ENCODE measurements around the gene TRMT2A.

The TRMT2A gene

DNA sequence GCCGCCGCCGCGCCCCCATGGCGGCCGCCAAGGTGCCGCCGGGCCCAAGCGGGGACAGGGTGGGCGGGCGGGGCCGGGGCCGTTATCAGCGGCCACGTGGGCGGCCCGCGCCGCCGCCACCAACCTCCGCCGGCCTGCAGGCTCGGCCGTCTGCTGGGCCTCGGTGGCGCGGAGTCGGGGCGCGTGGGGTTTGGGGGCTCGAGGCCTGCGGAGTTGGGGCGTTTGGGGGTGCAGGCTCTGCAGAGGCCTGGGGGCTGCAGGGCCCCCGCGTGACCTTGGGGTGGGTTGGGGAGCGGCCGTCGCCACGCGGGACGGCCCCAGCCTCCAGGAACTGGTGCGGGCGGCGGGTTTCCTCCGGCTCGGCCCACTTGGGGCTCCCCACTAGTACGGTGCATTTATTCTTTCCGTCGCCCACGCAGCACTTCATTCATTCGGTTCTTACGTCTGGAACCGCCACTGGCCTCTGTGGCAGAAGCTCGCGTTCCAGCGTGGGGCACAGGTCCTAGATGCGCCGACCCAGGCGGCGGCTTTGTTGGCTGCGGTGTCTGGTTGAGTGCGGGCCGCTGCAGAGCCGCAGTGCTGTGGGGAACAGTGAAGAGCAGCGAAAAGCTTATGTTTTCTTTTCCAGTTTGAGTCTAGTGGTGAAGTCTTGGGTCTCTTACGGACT, 740 bp upstream of the TRMT2A start:
- peak; percentile 66 to 74 for DNase-seq

DNA sequence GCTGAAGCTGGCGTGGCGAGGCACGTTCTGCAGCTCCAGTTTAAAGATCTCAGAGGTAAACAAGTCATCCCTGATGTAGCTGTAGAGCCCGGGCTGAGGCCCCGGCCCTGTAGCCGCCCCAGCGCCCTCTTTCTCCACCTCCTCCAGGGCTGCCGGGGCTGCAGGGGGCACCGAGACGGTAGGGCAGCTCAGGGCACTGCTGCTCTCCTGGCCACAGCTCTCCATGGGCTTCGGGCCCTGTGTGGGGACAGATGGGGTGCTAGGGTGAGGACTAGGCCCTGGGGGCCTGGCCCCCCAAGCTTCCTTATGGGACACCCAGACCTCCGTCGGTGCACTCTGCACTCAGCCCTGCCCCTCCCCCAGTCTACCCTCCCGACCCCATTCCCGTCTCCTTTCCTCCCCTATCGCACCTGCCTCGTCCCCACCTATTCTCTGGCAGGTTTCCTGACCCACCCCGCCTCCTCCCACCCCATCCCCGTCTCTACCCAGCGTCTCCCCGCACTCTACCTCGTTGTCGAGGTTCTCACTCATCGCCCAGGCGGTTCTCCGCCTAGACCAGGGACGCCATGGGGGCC, 563 bp downstream of the TRMT2A start:
- DNase-seq = no peak

DNA sequence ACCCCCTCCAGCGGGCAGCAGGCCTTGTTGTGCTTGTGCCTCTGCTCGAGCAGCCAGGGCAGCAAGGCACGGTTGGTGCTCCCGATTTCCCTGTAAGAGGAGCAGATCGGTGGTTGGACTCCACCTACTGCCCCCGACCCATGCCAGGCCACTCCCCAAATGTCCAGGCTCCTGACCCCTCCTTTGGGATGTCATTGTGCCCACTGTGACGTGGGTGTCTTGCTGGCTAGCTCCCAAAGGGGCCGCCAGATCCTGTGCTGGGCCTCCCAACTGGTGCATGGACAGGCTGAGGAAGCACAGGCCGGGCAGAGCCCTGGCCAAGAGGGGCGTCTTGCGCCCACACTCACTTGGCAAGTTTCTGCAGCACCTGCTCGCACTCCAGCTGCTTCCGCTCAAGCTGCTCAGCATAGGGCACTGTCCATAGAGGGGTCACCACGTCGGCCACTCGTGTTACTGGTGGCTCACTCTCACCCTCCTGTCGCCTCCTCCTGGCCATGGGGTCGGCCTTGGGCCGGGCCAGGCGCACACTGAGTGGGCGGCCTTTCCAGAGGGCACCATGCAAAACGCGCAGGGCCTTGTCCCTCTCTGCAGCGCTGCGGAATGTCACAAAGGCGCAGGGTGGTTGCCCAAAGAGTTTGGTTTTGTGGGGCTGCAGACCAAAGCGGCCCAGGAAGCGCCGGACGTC, 1.2 kb downstream of the TRMT2A start, which contains the start of gene RANBP1:
Gene RANBP1 (plus strand): TSS at position 414 of the 685 bp plus-strand sequence. CDS start 81 bp downstream, at position 495.
- no peak for DNase-seq

DNA sequence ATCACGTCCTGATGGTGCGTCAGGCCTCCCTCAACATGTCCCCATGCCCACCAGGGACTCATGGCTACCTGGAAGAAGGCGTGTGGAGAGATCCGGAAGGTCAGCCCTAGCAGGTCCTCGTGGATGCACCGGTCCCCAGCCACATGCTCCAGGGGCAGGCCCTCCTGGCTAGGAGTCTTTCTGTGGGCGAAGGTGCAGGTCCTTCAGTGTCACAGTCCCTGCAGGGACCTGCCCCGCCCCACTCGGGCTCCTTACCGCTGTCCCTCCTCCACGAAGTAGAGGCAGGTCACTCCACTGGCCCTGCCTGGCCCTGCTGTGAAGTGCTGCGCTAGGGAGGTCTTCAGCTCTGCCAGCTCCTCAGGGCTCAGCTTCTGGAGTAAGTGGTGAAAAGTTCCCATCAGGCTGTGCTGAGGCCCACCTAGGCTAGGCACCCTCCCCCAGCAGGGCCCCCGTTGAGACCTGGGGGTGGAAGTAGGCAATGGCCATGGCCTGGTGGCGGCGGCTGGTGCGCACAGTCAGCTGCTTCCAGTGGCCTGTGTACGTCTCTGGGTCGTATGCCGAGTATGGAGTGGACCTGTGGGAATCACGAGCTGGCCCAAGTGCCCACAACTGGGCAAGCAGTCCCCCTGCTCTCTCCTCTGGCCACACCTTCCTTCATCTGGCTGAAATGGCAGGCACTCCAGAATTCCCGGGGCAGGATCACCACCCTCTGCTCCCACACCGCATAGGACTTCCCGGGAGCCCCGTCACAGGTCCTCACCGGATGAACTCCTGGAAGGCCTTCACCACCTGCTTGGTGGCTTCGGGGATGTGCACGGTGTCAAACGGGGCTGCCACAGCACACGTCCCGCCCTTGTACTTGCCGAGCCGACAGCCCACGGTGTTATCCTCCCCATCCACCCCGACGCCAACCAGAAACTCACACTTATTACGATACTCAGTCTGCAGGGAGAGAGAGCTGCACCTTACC, 2.2 kb downstream of the TRMT2A start:
- DNase-seq = no peak

DNA sequence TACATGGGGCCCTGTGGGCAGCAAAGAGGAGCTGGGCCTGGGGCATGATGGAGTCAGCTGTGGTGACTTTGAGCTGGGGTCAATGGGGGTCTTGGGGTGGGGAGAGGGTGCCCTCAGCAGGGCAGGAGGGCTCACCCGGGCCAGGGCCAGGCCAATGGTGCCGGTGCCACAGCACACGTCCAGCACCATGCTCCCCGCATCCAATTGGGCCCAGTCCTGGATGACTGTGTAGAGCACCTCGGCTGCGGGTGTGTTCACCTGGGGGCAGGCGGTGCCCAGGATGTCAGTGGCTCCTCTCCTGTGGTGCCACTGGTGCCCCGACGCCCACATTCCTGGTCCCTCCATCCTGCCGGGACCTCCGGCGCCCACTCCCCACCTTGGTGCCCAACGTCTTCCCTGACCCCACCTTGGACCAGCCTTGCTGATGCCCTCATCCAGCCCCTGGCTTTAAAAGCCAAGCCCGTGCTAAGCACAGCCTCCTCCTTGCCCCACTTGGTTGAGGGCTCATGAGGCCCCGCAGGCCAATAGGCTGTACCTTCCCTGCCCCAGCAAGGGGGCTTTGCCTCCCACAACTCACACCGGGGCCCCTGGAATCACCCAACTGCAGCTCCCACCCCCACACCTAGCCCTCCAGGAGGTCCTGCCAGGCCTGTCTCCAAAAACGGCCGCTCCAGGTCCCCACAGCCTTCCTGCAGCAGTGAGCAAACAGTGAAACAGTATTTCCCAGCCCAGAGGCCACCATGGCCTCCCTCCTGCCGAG, 3.3 kb downstream of the TRMT2A start:
- DNase-seq = no peak

DNA sequence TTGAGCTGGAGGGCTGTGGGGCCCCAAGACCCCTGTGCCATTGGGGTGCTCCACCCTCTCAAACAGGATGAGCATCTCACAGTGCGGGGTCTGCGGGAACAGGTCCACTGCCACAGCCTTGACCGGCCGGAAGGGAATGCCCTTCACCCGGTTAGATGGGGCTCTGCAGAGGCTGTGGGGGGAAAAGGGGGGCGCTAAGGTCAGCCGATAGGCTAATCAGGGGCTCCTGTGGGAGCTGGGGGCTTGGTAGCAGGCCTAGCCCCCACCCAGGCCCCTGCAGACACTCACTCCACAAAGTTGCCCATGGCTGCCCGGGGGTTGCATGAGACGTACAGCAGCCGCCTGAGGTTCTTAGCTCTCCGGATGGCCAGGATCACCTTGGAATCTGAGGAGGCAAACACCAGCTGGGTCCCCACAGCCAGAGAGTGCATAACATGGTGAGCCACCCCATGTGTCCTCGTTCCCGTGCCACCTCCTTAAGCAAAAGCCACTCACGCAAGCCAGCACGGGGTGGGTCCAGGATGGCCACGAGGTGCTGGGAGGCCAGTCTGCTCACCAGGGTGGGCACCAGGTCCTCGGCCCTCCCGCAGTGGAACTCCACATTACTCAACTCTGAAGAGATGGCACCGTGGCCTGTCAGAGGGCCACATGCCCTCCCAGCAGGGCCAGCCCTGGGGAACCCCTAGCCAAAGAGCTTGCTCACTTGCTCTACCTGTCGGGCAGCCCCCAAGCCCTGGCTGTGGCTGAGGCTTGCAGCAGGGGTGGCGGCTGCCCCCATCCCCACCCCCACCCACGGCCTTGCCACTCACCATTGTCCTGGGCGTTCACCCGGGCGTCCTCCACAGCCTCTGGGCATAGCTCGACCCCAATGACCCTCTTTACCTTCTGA, 4.2 kb downstream of the TRMT2A start:
- DNase-seq = no peak

DNA sequence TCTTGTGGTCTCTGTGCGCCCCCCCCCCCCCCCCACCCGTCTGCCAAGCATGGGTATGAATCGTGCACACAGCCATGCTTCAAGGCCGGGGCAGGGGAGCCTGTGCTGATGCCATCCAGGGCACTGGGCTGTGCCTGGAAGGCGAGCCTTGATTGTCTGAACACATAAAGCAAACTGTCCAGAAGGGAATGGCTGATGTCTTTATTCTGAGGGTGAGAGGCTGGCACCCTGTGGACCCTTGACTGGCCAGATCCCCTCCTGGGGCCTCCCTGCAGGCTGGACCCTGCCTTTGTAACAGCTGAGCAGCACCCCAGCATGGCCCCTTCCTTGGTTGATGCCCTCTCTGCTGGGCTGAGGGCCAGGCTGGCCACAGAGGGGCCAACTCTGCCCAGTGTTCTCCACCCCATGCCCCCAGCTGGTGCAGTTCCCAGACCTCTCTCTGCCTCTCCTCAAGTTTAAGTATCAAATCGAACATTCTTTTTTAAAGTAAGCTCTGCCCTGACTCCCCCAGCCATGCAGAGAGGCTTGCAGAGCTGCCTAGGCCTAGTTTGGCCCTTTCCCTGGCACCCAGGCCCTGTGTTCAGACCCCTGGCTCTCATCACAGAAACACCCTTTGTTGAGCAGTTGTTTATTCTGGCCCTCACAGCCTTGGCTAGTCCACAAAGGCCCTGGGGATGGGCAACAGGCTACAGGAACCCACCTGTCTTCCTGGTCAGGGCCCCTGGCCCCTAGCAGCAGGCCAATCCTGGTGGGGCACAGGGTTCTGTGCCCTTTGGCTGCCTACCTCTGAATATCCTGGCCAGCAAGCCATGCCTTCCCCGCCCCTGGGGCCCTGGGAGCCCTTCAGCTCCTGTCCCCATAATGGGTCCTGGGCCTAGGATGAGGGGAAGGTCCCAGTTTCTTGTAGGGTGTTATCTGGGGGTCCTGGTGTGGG, 5.1 kb downstream of the TRMT2A start:
- no peak for DNase-seq

DNA sequence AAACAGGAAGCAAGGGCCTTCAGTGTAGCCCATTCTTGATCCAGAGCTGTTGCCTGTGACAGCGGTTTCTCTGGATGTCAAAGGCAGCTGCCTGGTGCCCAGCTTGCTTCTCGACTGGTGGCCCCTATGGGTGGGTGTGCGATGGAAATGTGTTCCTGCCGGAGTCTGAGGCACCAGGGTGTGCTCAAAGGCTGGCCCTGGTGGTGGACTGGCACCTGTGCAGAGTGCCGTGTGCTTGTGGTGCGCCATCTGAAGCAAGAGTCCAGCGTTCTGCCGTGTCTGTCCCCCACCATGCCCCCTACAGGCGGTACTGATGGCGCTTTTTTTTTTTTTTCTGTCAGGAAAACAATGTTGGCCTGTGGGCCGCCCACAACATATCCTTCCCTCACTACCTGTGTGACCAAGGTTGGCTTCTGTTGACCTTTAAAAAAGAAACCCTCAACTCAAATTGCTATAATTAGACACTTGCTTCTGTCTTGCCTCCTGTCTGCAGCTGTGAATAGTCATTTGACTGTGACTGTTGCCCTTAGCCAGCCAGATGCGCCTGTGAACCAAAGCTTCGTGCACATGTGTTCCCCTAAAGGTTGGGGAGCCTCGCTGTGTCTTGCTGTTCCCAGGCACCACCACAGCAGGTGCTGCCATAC, 5.9 kb downstream of the TRMT2A start:
- no peak for DNase-seq

DNA sequence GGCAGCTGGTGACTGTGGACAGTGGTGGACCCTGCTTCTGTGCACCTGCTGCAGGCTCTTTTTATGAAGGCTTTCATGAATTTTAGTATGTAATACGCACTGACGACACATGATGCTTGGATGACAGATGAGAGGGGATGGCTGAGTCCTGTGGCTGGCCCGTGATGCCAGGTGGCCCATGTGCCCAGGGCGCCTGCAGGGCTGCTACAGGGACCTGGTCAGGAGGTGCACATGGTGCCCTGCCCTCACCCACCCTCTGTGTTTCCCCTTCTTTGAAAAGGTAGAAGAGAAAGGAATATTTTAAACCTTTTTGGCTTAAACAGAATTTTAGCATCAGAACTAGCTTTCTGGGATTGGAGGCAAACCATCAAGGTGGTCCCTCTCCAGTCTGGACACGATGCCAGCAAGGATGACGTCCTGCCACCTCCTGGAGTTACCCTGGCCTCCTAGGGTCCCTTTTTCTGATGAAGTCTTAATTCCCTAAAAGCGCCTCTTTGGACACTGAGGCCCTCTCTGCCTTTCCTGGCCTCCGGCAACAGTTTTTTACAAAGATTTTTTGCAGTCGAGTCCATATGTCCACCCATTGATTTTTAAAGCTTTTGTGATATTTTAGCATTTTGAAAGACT, 6.6 kb downstream of the TRMT2A start:
- no peak for DNase-seq

DNA sequence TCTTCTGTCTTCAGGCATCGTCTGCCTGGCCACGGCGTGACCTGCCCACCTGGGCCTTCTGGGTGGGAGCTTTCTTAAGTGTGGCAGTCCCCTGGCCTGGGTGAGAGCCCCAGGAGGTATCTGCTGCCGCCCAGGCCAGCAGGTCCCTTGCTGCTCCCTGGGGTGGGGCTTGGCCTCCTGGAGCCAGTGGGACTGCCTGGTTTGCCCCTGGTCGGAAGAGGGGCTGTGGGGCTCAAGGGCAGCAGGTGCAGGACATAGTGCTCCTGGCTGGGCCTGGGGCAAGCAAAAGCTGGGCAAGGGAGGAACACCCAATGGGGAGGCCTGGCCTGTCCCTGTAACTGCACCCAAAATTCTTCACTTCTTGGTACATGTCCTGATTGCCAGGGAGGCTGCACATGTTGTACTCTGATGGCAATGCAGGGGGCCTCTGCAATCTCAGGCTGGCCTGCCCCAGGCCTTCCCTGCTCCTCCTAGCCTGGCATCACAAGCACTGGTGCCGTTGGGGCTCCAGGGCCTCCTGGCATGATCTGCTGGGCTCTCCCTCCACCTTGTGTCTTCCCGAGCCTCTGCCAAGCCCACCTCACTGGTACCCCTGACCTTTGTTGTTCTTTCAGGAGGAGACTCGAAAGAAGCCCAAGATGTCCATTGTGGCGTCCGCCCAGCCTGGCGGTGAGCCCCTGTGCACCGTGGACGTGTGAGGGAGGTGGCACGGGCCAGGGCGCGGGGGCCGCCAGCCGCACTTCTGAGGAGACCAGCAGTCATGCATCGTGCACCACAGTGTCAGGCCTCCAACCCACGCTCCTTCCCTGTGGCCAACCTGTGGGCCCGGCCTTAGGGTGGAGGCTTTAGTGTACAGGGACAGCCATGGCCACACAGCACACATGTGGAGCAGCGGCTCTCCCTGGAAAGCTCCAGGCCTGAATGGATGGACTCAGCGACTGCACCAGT, 7.3 kb downstream of the TRMT2A start:
- DNase-seq = no peak

DNA sequence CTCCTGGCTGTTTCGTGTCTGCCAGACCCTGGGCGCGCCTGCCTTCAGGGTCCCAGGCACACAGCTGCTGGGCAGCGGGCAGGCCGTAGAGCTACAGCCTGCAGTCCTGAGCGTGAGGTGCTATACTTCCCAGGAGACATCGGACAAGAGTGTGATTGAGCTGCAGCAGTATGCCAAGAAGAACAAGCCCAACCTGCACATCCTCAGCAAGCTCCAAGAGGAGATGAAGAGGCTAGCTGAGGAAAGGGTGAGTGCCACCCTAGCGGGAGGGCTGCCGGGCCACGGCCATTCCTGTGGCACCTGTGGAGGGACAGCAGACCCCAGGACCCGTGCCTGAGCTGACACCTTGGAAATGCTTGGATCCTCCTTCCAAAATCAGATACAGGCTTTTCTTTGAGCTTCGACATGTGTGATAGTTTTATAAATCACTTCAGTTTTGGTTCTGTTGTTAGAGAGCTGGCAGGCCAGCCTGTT, 8.2 kb downstream of the TRMT2A start:
- no peak for DNase-seq

DNA sequence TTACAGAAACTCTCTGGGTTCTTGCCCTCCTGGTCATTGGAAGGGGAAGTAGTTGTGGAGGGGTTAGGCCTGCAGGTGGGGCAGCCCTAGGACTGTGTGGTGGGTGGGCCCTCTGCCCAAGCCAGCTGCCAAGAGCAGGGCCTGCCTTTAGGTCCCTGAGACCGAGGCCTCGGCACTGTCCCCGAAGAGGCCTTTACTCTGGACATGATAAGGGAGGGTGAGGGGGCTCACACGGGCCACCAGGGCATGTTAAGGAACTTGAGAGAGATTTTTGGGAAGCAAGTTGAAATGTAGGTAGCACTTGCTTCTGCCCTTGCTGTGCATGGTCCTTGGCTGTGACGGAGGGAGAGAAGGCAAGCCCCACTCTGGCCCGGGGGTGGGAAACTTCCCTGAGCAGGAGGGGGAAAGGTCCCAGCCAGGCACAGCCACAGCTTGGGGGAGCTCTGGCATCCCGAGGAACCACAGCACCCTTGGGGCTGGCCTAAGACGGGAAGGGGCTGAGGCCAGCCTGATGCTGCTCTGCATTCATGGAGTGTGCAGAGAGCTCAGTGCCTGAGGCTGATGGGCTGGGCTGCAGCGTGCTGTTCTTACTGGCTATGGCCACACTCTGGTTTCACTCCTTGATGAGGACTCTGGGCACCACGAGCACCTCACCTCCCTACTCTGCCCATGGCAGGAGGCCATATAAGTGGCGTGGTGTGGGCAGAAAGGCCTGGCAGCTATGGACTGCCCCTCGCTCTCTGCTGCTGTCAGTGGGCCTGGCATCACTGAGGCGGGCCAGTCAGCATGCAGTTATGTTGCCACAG, 8.9 kb downstream of the TRMT2A start:
- DNase-seq = no peak

DNA sequence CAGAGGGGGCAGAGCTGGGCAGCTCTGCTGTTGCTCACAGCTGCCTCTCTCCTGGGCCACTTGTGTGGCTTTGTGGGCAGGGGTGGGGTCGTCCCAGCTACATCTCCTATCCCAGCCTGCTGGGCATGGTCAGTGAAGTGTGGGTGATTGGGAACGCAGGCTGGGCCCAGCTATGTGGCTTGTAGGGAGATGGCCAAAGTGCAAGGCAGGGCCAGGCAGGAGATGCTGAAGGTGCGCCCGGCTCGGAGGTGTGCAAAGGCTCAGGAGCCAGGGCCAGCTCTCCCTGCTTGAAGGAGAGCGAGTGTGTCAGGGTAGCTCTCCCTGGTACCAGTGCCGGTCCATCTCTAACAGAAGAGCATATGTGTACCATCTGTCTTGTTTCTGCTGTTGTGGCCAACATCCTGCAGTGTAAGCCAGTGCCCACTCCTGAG, 9.5 kb downstream of the TRMT2A start:
- no peak for DNase-seq

DNA sequence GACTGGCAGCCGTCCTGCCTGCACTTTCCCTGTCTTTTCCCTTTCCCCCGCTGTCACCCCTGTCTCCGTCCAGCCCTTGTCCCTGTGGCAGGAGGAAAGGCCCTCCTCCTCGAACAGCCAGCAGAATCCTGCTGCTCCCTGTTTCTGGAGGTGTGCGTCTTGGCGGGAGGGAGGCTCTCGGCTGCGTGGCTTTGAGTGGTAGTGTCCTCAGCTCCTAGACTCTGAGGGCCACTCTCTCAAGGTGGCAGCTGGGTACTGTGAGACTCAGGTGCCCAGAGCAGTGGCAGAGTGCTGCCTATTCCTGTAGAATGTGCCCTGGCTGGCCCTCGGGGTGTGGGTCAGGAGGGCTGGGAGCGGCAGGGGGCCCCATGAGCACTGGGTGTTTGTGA, 10.2 kb downstream of the TRMT2A start:
- no peak for DNase-seq

DNA sequence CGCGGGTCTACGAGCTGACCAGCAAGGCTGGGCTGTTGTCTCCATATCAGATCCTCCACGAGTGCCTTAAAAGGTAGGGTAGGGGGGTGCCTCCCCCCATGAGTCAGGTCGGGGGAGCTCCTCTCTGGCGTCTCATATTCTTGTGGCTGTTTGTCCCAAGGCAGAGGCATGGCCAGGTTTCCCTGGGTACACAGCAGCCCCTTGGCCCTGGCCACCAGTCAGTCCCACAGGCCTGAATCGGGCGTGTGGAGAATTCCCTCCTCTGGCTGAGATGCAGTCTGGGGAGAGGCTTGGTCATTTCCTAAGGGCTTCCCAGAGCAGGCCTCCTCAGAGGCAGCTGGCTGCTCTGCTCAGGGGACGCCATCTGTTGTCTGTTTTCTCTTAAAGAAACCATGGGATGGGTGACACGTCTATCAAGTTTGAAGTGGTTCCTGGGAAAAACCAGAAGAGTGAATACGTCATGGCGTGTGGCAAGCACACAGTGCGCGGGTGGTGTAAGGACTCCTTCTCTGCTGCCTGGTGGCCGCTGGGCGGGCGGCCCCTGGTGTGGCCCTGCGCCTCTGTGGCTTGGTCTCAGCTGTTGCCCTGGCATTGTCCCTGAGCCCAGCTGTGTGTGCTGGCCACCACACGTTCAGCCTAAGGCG, 10.7 kb downstream of the TRMT2A start:
- DNase-seq = no peak
